K562 (cell line): ENCODE data around the gene MON2. TPM values are rescaled to one million over a fixed set of nuclear protein-coding genes. Genes with fewer than 3 reads are reported as not detected.

Experiments used
- CBX1 ChIP-seq: sonication (generic); IDR thresholded peaks from 2 replicates; pipeline ENCODE4 v1.6.1; 2016; ENCODE audit warnings: antibody characterized with exemption, low read depth, mild to moderate bottlenecking
- CREM ChIP-seq: IDR thresholded peaks from 2 replicates; pipeline ENCODE4 v1.6.1; 2014; ENCODE audit warnings: antibody characterized with exemption, low read depth
- E2F8 ChIP-seq: fragments of 450-650 bp; IDR thresholded peaks from 2 replicates; pipeline ENCODE4 v1.7.1; 2018; ENCODE audit warnings: mild to moderate bottlenecking, low read depth; ENCODE audit not compliant: partially characterized antibody
- FOS ChIP-seq: IDR thresholded peaks from 3 replicates; pipeline ENCODE4 v1.6.1; 2011; ENCODE audit not compliant: insufficient read length; ENCODE audit errors: extremely low read depth
- FOXM1 ChIP-seq, 2 experiments: fragments of 450-650 bp in 1 of 2; sonication (generic) in 1 of 2; formaldehyde crosslinking in 1 of 2; IDR thresholded peaks; 2 replicates each; pipeline versions ENCODE4 v1.6.1 to v1.9.0; 2017 to 2022; ENCODE audit warnings: low read depth in 2 of 2, mild to moderate bottlenecking in 2 of 2, missing genetic modification reagents in 1 of 2, moderate library complexity in 1 of 2
- HES1 ChIP-seq: fragments of 450-650 bp; IDR thresholded peaks from 2 replicates; pipeline ENCODE4 v1.6.1; 2016; ENCODE audit warnings: low read depth, mild to moderate bottlenecking, moderate library complexity
- HNRNPK ChIP-seq: fragments of 200-400 bp; formaldehyde crosslinking; IDR thresholded peaks from one replicate; pipeline ENCODE4 v1.6.1; 2018; ENCODE audit warnings: mild to moderate bottlenecking, low read depth, low read length; ENCODE audit not compliant: poor library complexity, severe bottlenecking
- ILF3 ChIP-seq: fragments of 450-650 bp; IDR thresholded peaks from 2 replicates; pipeline ENCODE4 v1.6.1; 2018; ENCODE audit warnings: antibody characterized with exemption, mild to moderate bottlenecking, moderate library complexity, borderline replicate concordance
- KHSRP ChIP-seq: fragments of 450-650 bp; IDR thresholded peaks from 2 replicates; pipeline ENCODE4 v1.6.1; 2017
- POLR3G ChIP-seq: IDR thresholded peaks from 2 replicates; pipeline ENCODE4 v1.6.1; 2011; ENCODE audit not compliant: insufficient read length, insufficient replicate concordance; ENCODE audit errors: extremely low read depth
- PYGO2 ChIP-seq: fragments of 450-650 bp; IDR thresholded peaks from 2 replicates; pipeline ENCODE4 v1.6.1; 2016; ENCODE audit warnings: mild to moderate bottlenecking, missing genetic modification characterization, moderate library complexity, missing compliant biosample characterization
- RNF2 ChIP-seq: sonication (generic); IDR thresholded peaks from 2 replicates; pipeline ENCODE4 v1.6.1; 2016
- SAP30 ChIP-seq: fragments of 200-600 bp; sonication (generic); IDR thresholded peaks from 2 replicates; pipeline ENCODE4 v1.6.1; 2012; ENCODE audit warnings: borderline replicate concordance, low read depth, mild to moderate bottlenecking, moderate library complexity, low read length, control low read depth, inconsistent platforms; ENCODE audit not compliant: insufficient read depth, poor library complexity, severe bottlenecking
- SIN3B ChIP-seq: fragments of 450-650 bp; IDR thresholded peaks from 2 replicates; pipeline ENCODE4 v1.6.1; 2017; ENCODE audit warnings: low read depth, mild to moderate bottlenecking, moderate library complexity
- SMARCE1 ChIP-seq: fragments of 450-650 bp; IDR thresholded peaks from 2 replicates; pipeline ENCODE4 v1.7.1; 2016; ENCODE audit warnings: mild to moderate bottlenecking
- SRF ChIP-seq, 2 experiments: fragments of 250-450, 450-650 bp in 1 of 2; sonication (Bioruptor Pico) in 1 of 2; sonication (generic) in 1 of 2; formaldehyde crosslinking; IDR thresholded peaks; 2 replicates each; pipeline versions ENCODE4 v1.5.0 to v1.5.1; 2020 to 2022; ENCODE audit warnings: mild to moderate bottlenecking in 1 of 2, missing genetic modification reagents in 1 of 2
- TAF7 ChIP-seq: fragments of 450-650 bp; IDR thresholded peaks from 2 replicates; pipeline ENCODE4 v1.6.1; 2016; ENCODE audit warnings: missing genetic modification characterization, missing compliant biosample characterization
- ZFP91 ChIP-seq: sonication (generic); formaldehyde crosslinking; IDR thresholded peaks from 2 replicates; pipeline ENCODE4 v1.8.0; 2022; ENCODE audit warnings: mild to moderate bottlenecking, missing genetic modification reagents
- ZNF395 ChIP-seq: fragments of 200-800 bp; sonication (Bioruptor generic); IDR thresholded peaks from 2 replicates; pipeline ENCODE4 v1.6.1; 2017; ENCODE audit warnings: missing genetic modification characterization, missing compliant biosample characterization
- polyA plus RNA-seq, 8 experiments: library from polyadenylated mRNA; depleted of rRNA in 4 of 8; stranded (reverse) in 5 of 8; unstranded in 3 of 8; fragments of >200 nt; fragmentation: Nextera tagmentation in 2 of 8; fragmentation: Illumina TruSeq in 1 of 8; extraction: Ambion mirVana in 2 of 8; extraction: Trizol in 1 of 8; gene quantifications; 2 replicates each; pipeline versions ENCODE4 v1.2.1 to v1.2.3, GENCODE V29; 2011 to 2014; ENCODE audit warnings: inconsistent platforms in 1 of 8, missing spikeins in 1 of 8
- total RNA-seq, 7 experiments: library from RNA; depleted of rRNA in 6 of 7; stranded (reverse); fragments of >200 nt in 6 of 7; fragmentation: Illumina TruSeq in 2 of 7; extraction: Trizol in 2 of 7; gene quantifications; 2 replicates each; pipeline versions ENCODE4 v1.2.1 to v1.2.3, GENCODE V29; 2011 to 2021; ENCODE audit warnings: low replicate concordance in 1 of 7

The MON2 gene
- total and polyA plus RNA-seq, 9 of the 15 experiments (the other 6 are each of a cell fraction or from before 2014, with no cell fraction given): 3.6 to 31.6 (median 16.8) TPM

- TF ChIP-seq ZFP91 (CRISPR knock-in tag) (no peak), ZNF395 (CRISPR knock-in tag) (no peak), HNRNPK (no peak), FOXM1 (IDR thresholded peaks at IDR 0.05; ENCODE audit: low read depth) (no peak), FOXM1 (CRISPR knock-in tag; IDR thresholded peaks at IDR 0.05; ENCODE audit: low read depth) (peak; percentile 92), PYGO2 (tag) (no peak), SRF (CRISPR knock-in tag; IDR thresholded peaks at IDR 0.05) (peak in 1 of 2 experiments; percentile 30; a peak in 1 of 4 replicates), POLR3G (no peak), FOS (no peak), SIN3B (peak; percentile 82), ILF3 (no peak), SAP30 (peak; percentile 54), TAF7 (tag) (peak; percentile 82), CREM (peak; percentile 92), RNF2 (0 out of 2 replicates have a peak, but pooled peaks have one; percentile 27), CBX1 (peak; percentile 87; the same call in 1 of the 2 replicates), SMARCE1 (no peak), HES1 (no peak), E2F8 (no peak), KHSRP (no peak)
Observed at GRCh38 chr12:62466594-62467491, at the start of gene MON2 (continued).
